Karpas-422 (cell line): ENCODE results near the gene AVPR2. TPM values are rescaled to one million over a fixed set of nuclear protein-coding genes. Genes with fewer than 3 reads are reported as not detected.

Experiments used
- DNase-seq: peaks from one replicate; pipeline ENCODE4 v3.0.0-alpha.2; 2015
- H2AFZ ChIP-seq: fragments of 200-600 bp; sonication (generic); 2 replicates; pipeline ENCODE4 v1.6.1; 2014; ENCODE audit warnings: antibody characterized with exemption, low read length, mixed read lengths
- H3K27ac ChIP-seq: fragments of 200-600 bp; sonication (generic); 2 replicates; pipeline ENCODE4 v1.5.1; 2014; ENCODE audit warnings: mild to moderate bottlenecking, low read length, moderate library complexity
- H3K27me3 ChIP-seq: fragments of 200-600 bp; sonication (generic); 2 replicates; pipeline ENCODE4 v1.6.1; 2014; ENCODE audit warnings: low read length, mixed read lengths
- H3K36me3 ChIP-seq: fragments of 200-600 bp; sonication (generic); 2 replicates; pipeline ENCODE4 v1.6.1; 2014; ENCODE audit warnings: low read length, mixed read lengths; ENCODE audit not compliant: insufficient read depth
- H3K4me1 ChIP-seq: fragments of 200-600 bp; sonication (generic); 2 replicates; pipeline ENCODE4 v1.6.1; 2014; ENCODE audit warnings: mild to moderate bottlenecking, low read length, mixed read lengths
- H3K4me2 ChIP-seq: fragments of 200-600 bp; sonication (generic); 2 replicates; pipeline ENCODE4 v1.6.1; 2014; ENCODE audit warnings: low read length, low read depth, mild to moderate bottlenecking; ENCODE audit not compliant: poor library complexity, severe bottlenecking
- H3K4me3 ChIP-seq: fragments of 200-600 bp; sonication (generic); 2 replicates; pipeline ENCODE4 v1.5.1; 2014; ENCODE audit warnings: mild to moderate bottlenecking, antibody characterized with exemption, low read length, mixed read lengths
- H3K79me2 ChIP-seq: fragments of 200-600 bp; sonication (generic); 2 replicates; pipeline ENCODE4 v1.6.1; 2014; ENCODE audit warnings: mild to moderate bottlenecking, low read length, mixed read lengths
- H3K9ac ChIP-seq: fragments of 200-600 bp; sonication (generic); 2 replicates; pipeline ENCODE4 v1.6.0; 2014; ENCODE audit warnings: low read length
- H3K9me2 ChIP-seq: fragments of 200-600 bp; sonication (generic), shearing (Covaris generic); replicated peaks from 2 replicates; pipeline ENCODE4 v1.6.0; 2014; ENCODE audit warnings: mild to moderate bottlenecking, low read length, moderate library complexity; ENCODE audit not compliant: insufficient read depth
- H3K9me3 ChIP-seq: fragments of 300-700, 200-600 bp; sonication (generic); 2 replicates; pipeline ENCODE4 v1.6.1; 2014; ENCODE audit warnings: low read length, mixed read lengths
- H4K20me1 ChIP-seq: fragments of 200-600 bp; sonication (generic); 2 replicates; pipeline ENCODE4 v1.6.1; 2014; ENCODE audit warnings: mild to moderate bottlenecking, antibody characterized with exemption, low read length, low read depth; ENCODE audit not compliant: insufficient read depth
- total RNA-seq: library from RNA; depleted of rRNA; stranded (reverse); fragments of >200 nt; shearing (Covaris generic); gene quantifications from 2 replicates; pipeline ENCODE4 v1.2.3, GENCODE V29; 2014; ENCODE audit warnings: low replicate concordance

Gene AVPR2
- total RNA-seq, 1 experiment from 2014 or later, result not detected

GRCh38 chrX:153909980-153910360 lies 5.5 kb downstream of the AVPR2 start:
- no peak overlapping the region for H2AFZ ChIP-seq
- no peaks in the 10 kb centered on the region for H3K79me2 ChIP-seq
- H3K4me2 ChIP-seq, result no peak overlapping the region
- H3K36me3 ChIP-seq, result no peaks in the 10 kb centered on the region
- no peak for DNase-seq
- no peaks in the 10 kb centered on the region for H3K9me3 ChIP-seq
- H3K9ac ChIP-seq, result no peak overlapping the region
- 0 out of 2 replicates have a peak, but pooled peaks cover 4% of the 10 kb centered on the region for H4K20me1 ChIP-seq
- no peak overlapping the region for H3K27ac ChIP-seq
- no peaks in the 10 kb centered on the region for H3K27me3 ChIP-seq
- H3K4me1 ChIP-seq, result no peaks in the 10 kb centered on the region
- no peak overlapping the region for H3K4me3 ChIP-seq
- H3K9me2 ChIP-seq, result no peaks in the 10 kb centered on the region

- H3K79me2 ChIP-seq, result no peaks in the 10 kb centered on the region
- no peaks in the 10 kb centered on the region for H3K36me3 ChIP-seq
- DNase-seq, result no peak
- H3K27me3 ChIP-seq, result no peaks in the 10 kb centered on the region
- H3K4me3 ChIP-seq, result no peak overlapping the region
- H3K4me2 ChIP-seq, result no peak overlapping the region
- H3K9ac ChIP-seq, result no peak overlapping the region
- no peak overlapping the region for H2AFZ ChIP-seq
- 0 out of 2 replicates have a peak, but pooled peaks cover 4% of the 10 kb centered on the region for H4K20me1 ChIP-seq
- no peaks in the 10 kb centered on the region for H3K9me3 ChIP-seq
- H3K4me1 ChIP-seq, result no peaks in the 10 kb centered on the region
- H3K9me2 ChIP-seq, result no peaks in the 10 kb centered on the region
- H3K27ac ChIP-seq, result no peak overlapping the region
Observed at GRCh38 chrX:153910446-153910845, 6.0 kb downstream of the AVPR2 start.

- H3K4me1 ChIP-seq, result no peaks in the 10 kb centered on the region
- H4K20me1 ChIP-seq, result 0 out of 2 replicates have a peak, but pooled peaks cover 4% of the 10 kb centered on the region
- no peaks in the 10 kb centered on the region for H3K9me2 ChIP-seq
- no peaks in the 10 kb centered on the region for H3K36me3 ChIP-seq
- no peak overlapping the region for H3K4me3 ChIP-seq
- no peak overlapping the region for H2AFZ ChIP-seq
- H3K79me2 ChIP-seq, result no peaks in the 10 kb centered on the region
- no peaks in the 10 kb centered on the region for H3K9me3 ChIP-seq
- H3K27ac ChIP-seq, result no peak overlapping the region
- H3K4me2 ChIP-seq, result no peak overlapping the region
- no peak for DNase-seq
- no peak overlapping the region for H3K9ac ChIP-seq
- H3K27me3 ChIP-seq, result no peaks in the 10 kb centered on the region
Observed at GRCh38 chrX:153911798-153912197, 7.3 kb downstream of the AVPR2 start.

GRCh38 chrX:153913211-153913610 lies 8.7 kb downstream of the AVPR2 start:
- Histone ChIP-seq H3K4me3 (no peak overlapping the region), H2AFZ (no peak overlapping the region), H3K36me3 (no peaks in the 10 kb centered on the region), H3K4me2 (no peak overlapping the region), H3K27ac (no peak overlapping the region), H3K9me3 (no peaks in the 10 kb centered on the region), H3K79me2 (no peaks in the 10 kb centered on the region), H3K4me1 (no peaks in the 10 kb centered on the region), H3K9ac (no peak overlapping the region), H3K27me3 (no peaks in the 10 kb centered on the region), H4K20me1 (0 out of 2 replicates have a peak, but pooled peaks cover 4% of the 10 kb centered on the region), H3K9me2 (no peaks in the 10 kb centered on the region)
- DNase-seq, result no peak

- 0 out of 2 replicates have a peak, but pooled peaks cover 2% of the 10 kb centered on the region for H4K20me1 ChIP-seq
- H3K79me2 ChIP-seq, result no peaks in the 10 kb centered on the region
- H3K4me1 ChIP-seq, result no peaks in the 10 kb centered on the region
Observed at GRCh38 chrX:153913701-153914100, 9.2 kb downstream of the AVPR2 start.

GRCh38 chrX:153917869-153918268 lies 13.4 kb downstream of the AVPR2 start:
- no peak overlapping the region for H2AFZ ChIP-seq
- H3K4me2 ChIP-seq, result no peak overlapping the region
- H3K27ac ChIP-seq, result no peak overlapping the region
- DNase-seq, result no peak
- no peaks in the 10 kb centered on the region for H3K9me2 ChIP-seq
- no peaks in the 10 kb centered on the region for H3K27me3 ChIP-seq
- no peaks in the 10 kb centered on the region for H3K79me2 ChIP-seq
- no peaks in the 10 kb centered on the region for H3K36me3 ChIP-seq
- H3K9me3 ChIP-seq, result no peaks in the 10 kb centered on the region
- no peaks in the 10 kb centered on the region for H3K4me1 ChIP-seq
- H4K20me1 ChIP-seq, result peaks cover 8% of the 10 kb centered on the region; the same call in 1 of the 2 replicates
- no peak overlapping the region for H3K4me3 ChIP-seq
- no peak overlapping the region for H3K9ac ChIP-seq

More at GRCh38 chrX:153913701-153914100, 9.2 kb downstream of the AVPR2 start:
- H3K4me2 ChIP-seq, result no peak overlapping the region
- no peaks in the 10 kb centered on the region for H3K9me3 ChIP-seq
- no peak for DNase-seq
- H3K27me3 ChIP-seq, result no peaks in the 10 kb centered on the region
- H3K9ac ChIP-seq, result no peak overlapping the region
- no peaks in the 10 kb centered on the region for H3K9me2 ChIP-seq
- no peak overlapping the region for H3K27ac ChIP-seq
- no peak overlapping the region for H3K4me3 ChIP-seq
- no peaks in the 10 kb centered on the region for H3K36me3 ChIP-seq
- H2AFZ ChIP-seq, result no peak overlapping the region

DNA sequence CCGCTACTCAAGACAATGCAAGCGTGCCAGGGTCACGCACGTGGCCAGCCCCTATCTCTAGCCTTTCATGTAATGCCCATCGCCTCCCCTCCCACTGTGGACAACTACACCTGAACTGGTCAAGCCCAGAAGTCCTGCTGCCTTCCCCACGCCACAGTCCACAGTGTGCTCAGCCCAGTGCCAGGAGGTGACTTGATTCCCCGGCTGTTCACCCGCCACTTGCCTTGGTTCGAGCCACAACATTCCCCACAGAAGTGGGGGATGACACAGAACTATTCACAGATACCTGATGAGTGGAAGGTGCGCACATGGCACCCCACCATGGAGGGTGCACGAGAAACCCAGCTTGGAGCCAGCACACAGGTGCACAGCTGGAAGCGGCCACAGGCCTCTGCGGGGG lies 14.8 kb downstream of the AVPR2 start:
- no peaks in the 10 kb centered on the region for H3K27me3 ChIP-seq
- H3K79me2 ChIP-seq, result peaks cover 10% of the 10 kb centered on the region
- no peak overlapping the region for H3K4me3 ChIP-seq
- H3K9ac ChIP-seq, result no peak overlapping the region
- peaks cover 4% of the 10 kb centered on the region for H3K4me1 ChIP-seq
- H3K27ac ChIP-seq, result no peak overlapping the region
- H3K9me2 ChIP-seq, result no peaks in the 10 kb centered on the region
- no peak overlapping the region for H2AFZ ChIP-seq
- no peak for DNase-seq
- no peaks in the 10 kb centered on the region for H3K9me3 ChIP-seq
- no peaks in the 10 kb centered on the region for H3K36me3 ChIP-seq
- no peak overlapping the region for H3K4me2 ChIP-seq
- peaks cover 14% of the 10 kb centered on the region; the same call in 1 of the 2 replicates for H4K20me1 ChIP-seq

- Histone ChIP-seq H3K79me2 (peaks cover 19% of the 10 kb centered on the region), H3K4me1 (peaks cover 14% of the 10 kb centered on the region), H3K36me3 (no peaks in the 10 kb centered on the region), H3K9me2 (no peaks in the 10 kb centered on the region), H3K9ac (no peak overlapping the region), H2AFZ (no peak overlapping the region), H3K9me3 (no peaks in the 10 kb centered on the region), H3K4me2 (no peak overlapping the region), H4K20me1 (peaks cover 14% of the 10 kb centered on the region; the same call in 1 of the 2 replicates), H3K27me3 (no peaks in the 10 kb centered on the region), H3K4me3 (no peak overlapping the region), H3K27ac (no peak overlapping the region)
- DNase-seq, result no peak
Observed at GRCh38 chrX:153920546-153920945, 16.1 kb downstream of the AVPR2 start.
